Transverse colon (tissue), 4 donors: ENCODE data around the gene CRABP2. TPM values are rescaled to one million over a fixed set of nuclear protein-coding genes. Genes with fewer than 3 reads are reported as not detected.
A peak's percentile ranks its signal among the peaks of the same experiment; 100 is the strongest.

Experiments used
- DNase-seq: peaks from one replicate; pipeline ENCODE4 v3.0.0-alpha.2; 2019
- H3K27ac ChIP-seq, 4 donors: fragments of 200-600 bp; sonication (generic); 2 replicates each; pipeline ENCODE4 v1.5.1; 2016 to 2018; ENCODE audit warnings: inconsistent platforms in 4 of 4
- H3K27me3 ChIP-seq: fragments of 200-600 bp; sonication (generic); 2 replicates; pipeline ENCODE4 v1.5.1; 2017; ENCODE audit warnings: inconsistent platforms
- H3K36me3 ChIP-seq, 4 donors: fragments of 200-600 bp; sonication (generic); 2 replicates each; pipeline ENCODE4 v1.5.1; 2017 to 2019; ENCODE audit warnings: inconsistent platforms in 4 of 4
- H3K4me1 ChIP-seq, 4 donors: fragments of 200-600 bp; sonication (generic); 2 replicates each; pipeline ENCODE4 v1.5.1; 2017 to 2020; ENCODE audit warnings: inconsistent platforms in 4 of 4
- H3K4me3 ChIP-seq, 4 donors: fragments of 200-600 bp; sonication (generic); 1 replicate in 1 of 4; 2 replicates in 3 of 4; pipeline versions ENCODE4 v1.5.1 to v1.6.1; 2017 to 2019; ENCODE audit warnings: inconsistent platforms in 4 of 4
- H3K9me3 ChIP-seq, 2 donors: fragments of 200-600 bp; sonication (generic); 2 replicates each; pipeline ENCODE4 v1.5.1; 2017 to 2019; ENCODE audit warnings: inconsistent platforms in 2 of 2
- EP300 ChIP-seq: sonication (generic); formaldehyde crosslinking; IDR thresholded peaks from one replicate; pipeline ENCODE4 v1.6.1; 2017; ENCODE audit warnings: antibody characterized with exemption, low read depth
- POLR2A ChIP-seq: fragments of 450-650 bp; IDR thresholded peaks from one replicate; pipeline ENCODE4 v1.6.1; 2016; ENCODE audit warnings: antibody characterized with exemption, mild to moderate bottlenecking, moderate library complexity
- POLR2AphosphoS5 ChIP-seq, 3 donors: sonication (generic); formaldehyde crosslinking; IDR thresholded peaks; one replicate each; pipeline ENCODE4 v1.6.1; 2016; ENCODE audit warnings: antibody characterized with exemption in 3 of 3
- WGBS, 2 donors: methylation state at CpG; one replicate each; pipeline ENCODE4 v1.1.5; 2018; ENCODE audit warnings: low coverage in 1 of 2; 5-methylcytosine and 5-hydroxymethylcytosine counted together
- in situ Hi-C, 4 donors: fragments of 200-750 bp; cut with MboI; loops; one replicate each; pipeline versions ENCODE4 v1.15.0 to v1.15.1; 2017; ENCODE audit warnings: low sequenced_read_pairs in 3 of 4, low pct_ligation_motif_present in 1 of 4, low pct_unique_long_range_greater_than_20kb in 1 of 4
- intact Hi-C: fragments of 100-400 bp; cut with DNase I; formaldehyde crosslinking; loops from one replicate; pipeline ENCODE4 v1.15.1; 2023; ENCODE audit warnings: low total_unique reads
- total RNA-seq, 4 donors: library from RNA; depleted of rRNA; stranded (reverse); fragments of >200 nt; gene quantifications; one replicate each; pipeline ENCODE4 v1.1.0, GENCODE V29; 2016
- TF ChIP-seq, protein P1 (sequence below), 5 experiments: fragments of 200-600 bp in 3 of 5; fragments of 450-650 bp in 2 of 5; sonication (generic) in 3 of 5; IDR thresholded peaks; 1 replicate in 2 of 5; 2 replicates in 3 of 5; pipeline ENCODE4 v1.5.1; 2016 to 2017; ENCODE audit warnings: antibody characterized with exemption in 5 of 5, inconsistent platforms in 3 of 5, mild to moderate bottlenecking in 2 of 5, moderate library complexity in 1 of 5

CRABP2 gene
- total RNA-seq, 4 donors from 2014 or later, result 0.79 to 1.9 TPM; not detected in 2

DNA sequence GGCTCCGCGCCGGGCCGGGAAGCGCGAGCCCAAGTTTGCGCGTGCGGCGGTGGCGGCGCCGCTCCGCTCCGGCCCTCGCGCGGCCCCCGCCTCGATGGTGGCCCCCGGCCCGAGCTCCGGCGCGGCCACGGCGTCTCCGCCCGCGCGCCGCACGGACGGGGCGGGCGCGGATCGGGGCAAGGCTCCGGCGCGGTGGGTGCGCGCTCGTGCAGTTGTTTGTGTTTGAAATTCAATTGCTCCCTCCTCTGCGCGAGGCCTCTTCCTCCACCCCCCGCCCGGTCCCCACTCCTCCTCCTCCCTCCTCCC, 46.0 kb upstream of the CRABP2 start, which contains the start of gene HDGF:
HDGF (minus strand) TSS at position 225 of the 306 bp plus-strand sequence. CDS start 246 bp downstream, outside the sequence.
- TF ChIP-seq POLR2AphosphoS5 (IDR thresholded peaks at IDR 0.05), result no peak
- TF ChIP-seq EP300, result no peak
- no peak for TF ChIP-seq POLR2A
- TF ChIP-seq, protein P1, sequence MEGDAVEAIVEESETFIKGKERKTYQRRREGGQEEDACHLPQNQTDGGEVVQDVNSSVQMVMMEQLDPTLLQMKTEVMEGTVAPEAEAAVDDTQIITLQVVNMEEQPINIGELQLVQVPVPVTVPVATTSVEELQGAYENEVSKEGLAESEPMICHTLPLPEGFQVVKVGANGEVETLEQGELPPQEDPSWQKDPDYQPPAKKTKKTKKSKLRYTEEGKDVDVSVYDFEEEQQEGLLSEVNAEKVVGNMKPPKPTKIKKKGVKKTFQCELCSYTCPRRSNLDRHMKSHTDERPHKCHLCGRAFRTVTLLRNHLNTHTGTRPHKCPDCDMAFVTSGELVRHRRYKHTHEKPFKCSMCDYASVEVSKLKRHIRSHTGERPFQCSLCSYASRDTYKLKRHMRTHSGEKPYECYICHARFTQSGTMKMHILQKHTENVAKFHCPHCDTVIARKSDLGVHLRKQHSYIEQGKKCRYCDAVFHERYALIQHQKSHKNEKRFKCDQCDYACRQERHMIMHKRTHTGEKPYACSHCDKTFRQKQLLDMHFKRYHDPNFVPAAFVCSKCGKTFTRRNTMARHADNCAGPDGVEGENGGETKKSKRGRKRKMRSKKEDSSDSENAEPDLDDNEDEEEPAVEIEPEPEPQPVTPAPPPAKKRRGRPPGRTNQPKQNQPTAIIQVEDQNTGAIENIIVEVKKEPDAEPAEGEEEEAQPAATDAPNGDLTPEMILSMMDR (IDR thresholded peaks at IDR 0.05), result no peak
- 0% methylated on average over 3 of the region's 48 CpGs; no CpG with 5 or more reads in 1 of the 2 donors for WGBS, 2 donors
- no peaks in the 10 kb centered on the region for H3K36me3 ChIP-seq
- peaks cover 24 to 54% (median 45%) of the 10 kb centered on the region in 4 donors for H3K4me1 ChIP-seq
- intact Hi-C loops, result no loop called here
- peak within 1 kb of the TSS; percentile 93 to 98 (median 96) for H3K4me3 ChIP-seq
- no peak for DNase-seq
- H3K27ac ChIP-seq, result peak within 1 kb of the TSS; percentile 95 to 99 (median 98)
- in situ Hi-C loops, result no loop called here
- H3K27me3 ChIP-seq, result no peaks in the 10 kb centered on the region
- H3K9me3 ChIP-seq, result no peaks in the 10 kb centered on the region

DNA sequence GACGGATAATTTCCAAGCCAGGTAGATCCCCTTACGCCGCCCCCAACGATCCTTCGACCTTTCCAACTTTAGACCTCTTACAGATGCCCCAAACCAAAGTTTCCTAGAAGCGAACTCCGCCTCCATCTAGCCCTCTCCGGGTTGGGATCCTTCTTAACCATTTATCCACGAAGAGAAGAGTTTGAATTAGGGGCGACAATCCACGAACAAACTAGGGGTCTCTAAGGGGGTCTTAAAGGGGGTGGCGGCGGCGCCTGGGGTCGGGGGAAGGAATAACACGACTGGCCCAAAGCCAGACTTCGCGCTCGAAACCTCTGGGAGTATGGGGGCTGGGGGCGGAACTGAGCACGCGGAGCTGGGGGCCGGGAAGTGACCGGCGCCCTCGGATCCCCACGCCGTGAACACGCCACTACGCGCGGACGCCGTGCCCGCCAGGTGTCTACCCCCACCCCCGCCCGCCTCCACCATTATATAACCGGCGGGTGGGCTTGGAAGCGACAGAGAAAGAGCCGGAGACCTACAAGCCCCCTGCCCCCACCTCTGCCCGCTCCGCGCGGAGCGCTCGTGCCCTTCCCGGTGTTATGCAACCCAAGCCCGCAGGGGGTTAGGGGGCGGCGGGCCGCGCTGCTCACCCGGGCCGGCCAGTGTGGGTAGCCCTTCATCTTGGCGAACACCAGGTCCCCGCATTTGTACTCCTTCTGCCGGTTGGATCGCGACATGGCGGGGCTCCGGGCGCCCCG, 45.5 kb upstream of the CRABP2 start:
- Histone ChIP-seq H3K27ac (peak overlapping the region; percentile 95 to 99 (median 98)), H3K36me3 (no peaks in the 10 kb centered on the region), H3K4me1 (peaks cover 29 to 59% (median 50%) of the 10 kb centered on the region in 4 donors), H3K4me3 (peak overlapping the region; percentile 93 to 98 (median 96)), H3K27me3 (no peaks in the 10 kb centered on the region), H3K9me3 (no peaks in the 10 kb centered on the region)
- in situ Hi-C loops, result no loop called here
- intact Hi-C loops, result no loop called here
- DNase-seq, result peak; percentile 53
- WGBS, 2 donors, result 1% methylated on average over 61 of the region's 64 CpGs; no CpG with 5 or more reads in 1 of the 2 donors
- TF ChIP-seq POLR2AphosphoS5 (IDR thresholded peaks at IDR 0.05) (peak in 1 of 3 donors; percentile 3), POLR2A (no peak), EP300 (no peak)
- TF ChIP-seq, protein P1 (IDR thresholded peaks at IDR 0.05), result peak in 3 of 5 experiments; percentile 9 to 50 (median 42)

DNA sequence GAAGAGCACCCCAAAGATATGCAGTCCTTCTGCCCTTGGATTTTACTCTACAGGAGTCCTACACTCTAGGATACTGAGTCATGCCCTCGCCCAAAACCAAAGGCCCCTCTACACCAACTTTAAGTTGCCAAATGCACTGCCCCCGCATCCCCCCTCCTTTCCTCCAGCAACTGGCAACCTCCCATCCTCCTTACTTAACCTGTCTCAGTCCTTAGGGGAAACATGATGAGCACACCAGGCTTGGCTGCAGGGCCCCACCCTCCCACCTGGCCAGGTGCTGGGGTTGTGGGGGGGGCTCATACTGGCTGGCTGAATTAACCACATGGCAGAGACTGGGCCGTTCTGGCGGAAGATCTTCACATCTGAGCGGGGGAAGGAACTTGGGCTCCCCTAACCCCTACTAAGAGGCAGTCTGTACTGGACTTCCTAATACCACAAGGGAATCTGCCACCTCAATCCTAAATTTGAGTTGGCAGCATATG, 44.8 kb upstream of the CRABP2 start:
- Histone ChIP-seq H3K4me3 (peak overlapping the region; percentile 93 to 98 (median 96)), H3K27ac (peak overlapping the region; percentile 95 to 99 (median 98)), H3K9me3 (no peaks in the 10 kb centered on the region), H3K36me3 (no peaks in the 10 kb centered on the region), H3K4me1 (peaks cover 29 to 63% (median 53%) of the 10 kb centered on the region in 4 donors), H3K27me3 (no peaks in the 10 kb centered on the region)
- intact Hi-C loops, result no loop called here
- in situ Hi-C loops, result no loop called here
- peak; percentile 74 for DNase-seq
- peak in 1 of 3 donors; percentile 4 for TF ChIP-seq POLR2AphosphoS5 (IDR thresholded peaks at IDR 0.05)
- TF ChIP-seq POLR2A, result no peak
- TF ChIP-seq, protein P1 (IDR thresholded peaks at IDR 0.05), result no peak
- 0 to 1% methylated on average over 5 of the region's 5 CpGs for WGBS, 2 donors

DNA sequence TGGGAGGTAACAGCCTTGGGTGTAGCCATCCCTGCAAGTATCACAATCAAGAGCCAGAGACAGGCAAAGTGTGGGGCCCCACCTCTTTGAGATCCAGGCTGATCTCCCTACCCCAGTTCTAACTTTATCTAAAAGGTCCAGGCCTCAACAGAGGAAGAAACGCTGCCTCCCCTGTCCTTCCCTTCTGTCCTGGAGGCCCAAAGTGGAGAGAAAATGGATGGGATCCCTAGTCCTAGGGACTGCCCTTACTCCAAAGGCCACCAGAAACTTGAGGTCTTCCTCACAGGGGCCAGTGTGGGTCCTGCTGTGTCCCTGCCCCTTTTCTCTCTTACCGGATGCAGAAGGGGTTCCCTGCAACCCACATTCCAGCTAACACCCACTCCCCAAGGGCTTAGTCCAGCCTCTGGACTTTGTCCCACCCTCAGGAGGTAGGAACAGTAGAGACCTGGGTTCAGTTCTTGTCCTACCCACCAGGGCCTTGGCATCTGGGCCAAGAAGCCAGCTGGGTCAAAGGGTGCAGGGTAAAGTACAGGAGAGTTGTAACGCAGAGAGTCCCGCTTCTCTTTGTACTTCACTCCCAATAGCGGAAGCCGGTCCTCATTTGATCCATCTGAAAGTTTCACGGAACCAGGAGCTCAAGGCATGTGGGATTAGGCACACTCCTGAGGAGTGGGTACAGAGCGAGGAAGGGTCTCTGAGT, 44.2 kb upstream of the CRABP2 start:
- Histone ChIP-seq H3K4me3 (peak overlapping the region; percentile 93 to 98 (median 96)), H3K27me3 (no peaks in the 10 kb centered on the region), H3K27ac (peak overlapping the region; percentile 95 to 99 (median 98)), H3K9me3 (no peaks in the 10 kb centered on the region), H3K4me1 (peaks cover 29 to 63% (median 53%) of the 10 kb centered on the region in 4 donors), H3K36me3 (no peaks in the 10 kb centered on the region)
- WGBS, 2 donors, result 12 to 40% methylated on average over 2 to 8 of the region's 8 CpGs
- in situ Hi-C loops (no loop called here), intact Hi-C loops (no loop called here)
- TF ChIP-seq POLR2A (peak; percentile 45), POLR2AphosphoS5 (IDR thresholded peaks at IDR 0.05) (peak in 2 of 3 donors; percentile 61 to 66), EP300 (no peak)
- TF ChIP-seq, protein P1 (IDR thresholded peaks at IDR 0.05), result peak in 3 of 5 experiments; percentile 17 to 73 (median 46)
- peak; percentile 79 for DNase-seq
